GM12892 (cell line): ENCODE measurements around the gene LARGE2.

Experiments
- POLR2A ChIP-seq: IDR thresholded peaks from 2 replicates; pipeline ENCODE4 v1.6.1; 2011; ENCODE audit warnings: low read depth, low read length, control low read depth
- POLR2AphosphoS5 ChIP-seq: IDR thresholded peaks from 2 replicates; pipeline ENCODE4 v1.6.1; 2011; ENCODE audit warnings: low read depth, low read length, control low read depth

DNA sequence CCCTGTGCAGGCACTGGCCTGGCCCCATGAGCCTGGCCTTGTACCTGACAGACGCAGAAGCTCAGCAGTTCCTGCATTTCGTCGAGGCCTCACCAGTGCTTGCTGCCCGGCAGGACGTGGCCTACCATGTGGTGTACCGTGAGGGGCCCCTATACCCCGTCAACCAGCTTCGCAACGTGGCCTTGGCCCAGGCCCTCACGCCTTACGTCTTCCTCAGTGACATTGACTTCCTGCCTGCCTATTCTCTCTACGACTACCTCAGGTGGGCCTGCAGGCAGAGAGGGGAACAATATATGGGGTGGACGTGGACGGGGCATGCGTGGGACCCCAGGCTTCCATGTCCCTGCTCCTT lies 4.9 kb downstream of the LARGE2 start:
- no peak for TF ChIP-seq POLR2A
- TF ChIP-seq POLR2AphosphoS5: no peak
